HG03095 (cell line): ENCODE results near the gene PEAR1.
"Not testable (repeated sequence)": the region's sequence is repeated elsewhere in the genome, so short reads cannot be mapped to it uniquely, and the experiment has no call there.

Experiments used
- ATAC-seq: cut with Tn5 transposase; IDR thresholded peaks from one replicate; pipeline ENCODE4 v1.9.1; 2021; ENCODE audit warnings: moderate library complexity; ENCODE audit not compliant: unreplicated experiment

Gene PEAR1

DNA sequence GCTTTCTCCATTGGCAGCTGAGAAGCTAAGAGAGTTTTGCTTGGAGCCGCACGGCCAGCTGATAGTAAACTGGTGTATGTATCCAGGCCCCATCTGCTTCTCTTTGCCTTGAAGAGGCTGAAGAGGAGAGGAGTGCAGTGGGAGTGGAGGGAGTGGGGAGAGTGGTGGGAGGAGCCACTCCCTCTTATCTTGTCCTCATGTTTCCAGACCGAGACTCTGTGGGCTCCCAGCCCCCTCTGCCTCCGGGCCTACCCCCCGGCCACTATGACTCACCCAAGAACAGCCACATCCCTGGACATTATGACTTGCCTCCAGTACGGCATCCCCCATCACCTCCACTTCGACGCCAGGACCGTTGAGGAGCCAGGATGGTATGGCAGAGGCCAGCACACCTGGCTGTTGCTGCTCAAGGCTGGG is 20.9 kb downstream of the PEAR1 start:
- ATAC-seq = no peak

DNA sequence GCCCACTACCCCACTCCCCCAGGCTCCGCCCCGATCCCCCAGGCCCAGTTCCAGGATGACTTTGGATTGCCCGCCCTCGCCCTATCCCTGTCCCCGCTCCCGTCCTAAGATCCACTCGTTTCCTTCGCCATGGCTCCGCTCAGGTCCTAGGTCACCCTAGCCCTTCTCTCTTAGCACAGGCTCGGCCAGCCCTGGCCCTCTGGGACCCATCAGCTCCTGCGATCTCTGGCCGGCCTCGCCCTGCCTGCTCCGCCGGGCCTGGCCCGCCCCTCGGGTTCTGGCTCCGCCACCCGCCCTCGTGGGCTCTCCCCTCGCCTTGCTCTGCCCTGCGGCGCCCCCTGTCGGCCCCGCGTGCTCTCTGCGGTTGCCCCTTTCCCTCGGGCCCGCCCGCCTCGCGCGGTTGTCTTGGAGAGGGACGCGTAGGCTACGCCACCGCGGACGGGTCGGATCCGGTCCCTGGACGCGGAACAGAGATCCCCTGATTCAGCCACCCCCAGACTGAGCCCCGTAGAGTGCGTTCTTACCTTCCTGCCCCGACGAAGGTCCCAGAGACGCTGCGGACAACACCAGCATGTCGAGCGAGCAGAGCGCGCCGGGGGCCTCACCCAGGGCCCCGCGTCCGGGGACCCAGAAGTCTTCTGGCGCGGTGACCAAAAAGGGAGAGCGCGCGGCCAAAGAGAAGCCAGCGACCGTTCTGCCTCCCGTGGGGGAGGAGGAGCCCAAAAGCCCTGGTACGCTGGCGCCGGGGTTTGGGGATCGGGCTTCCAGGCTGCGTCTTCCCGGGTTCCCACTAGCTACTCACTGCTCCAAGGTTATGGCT is 26.9 kb downstream of the PEAR1 start, which contains the start of gene LRRC71:
Gene LRRC71, plus strand, starts transcription at position 400 of the 820 bp plus-strand sequence. Its CDS starts 172 bp downstream, at position 572.
- ATAC-seq = no peak

DNA sequence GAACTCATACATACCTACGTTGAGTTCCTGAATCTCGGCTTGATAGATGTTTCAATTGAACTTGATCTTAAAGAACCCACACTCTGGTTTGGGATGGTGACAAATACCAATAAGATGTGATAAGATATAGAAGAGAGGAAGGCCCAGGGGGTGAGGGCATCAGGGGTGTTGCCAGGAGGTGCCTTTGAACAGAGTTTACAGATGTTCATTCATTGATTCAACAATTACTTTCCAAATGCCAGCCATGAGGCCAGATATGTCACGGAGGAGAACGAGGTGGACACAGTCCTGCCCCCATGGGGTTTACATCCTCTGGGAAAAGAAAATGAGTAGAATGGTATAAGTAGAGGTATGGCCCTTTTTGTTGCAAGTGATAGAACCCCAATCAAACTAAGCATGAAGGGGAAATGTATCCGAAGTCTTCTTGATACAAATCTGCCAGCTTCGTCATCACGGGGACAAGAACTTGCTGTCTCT is 27.6 kb downstream of the PEAR1 start:
- no peak for ATAC-seq

DNA sequence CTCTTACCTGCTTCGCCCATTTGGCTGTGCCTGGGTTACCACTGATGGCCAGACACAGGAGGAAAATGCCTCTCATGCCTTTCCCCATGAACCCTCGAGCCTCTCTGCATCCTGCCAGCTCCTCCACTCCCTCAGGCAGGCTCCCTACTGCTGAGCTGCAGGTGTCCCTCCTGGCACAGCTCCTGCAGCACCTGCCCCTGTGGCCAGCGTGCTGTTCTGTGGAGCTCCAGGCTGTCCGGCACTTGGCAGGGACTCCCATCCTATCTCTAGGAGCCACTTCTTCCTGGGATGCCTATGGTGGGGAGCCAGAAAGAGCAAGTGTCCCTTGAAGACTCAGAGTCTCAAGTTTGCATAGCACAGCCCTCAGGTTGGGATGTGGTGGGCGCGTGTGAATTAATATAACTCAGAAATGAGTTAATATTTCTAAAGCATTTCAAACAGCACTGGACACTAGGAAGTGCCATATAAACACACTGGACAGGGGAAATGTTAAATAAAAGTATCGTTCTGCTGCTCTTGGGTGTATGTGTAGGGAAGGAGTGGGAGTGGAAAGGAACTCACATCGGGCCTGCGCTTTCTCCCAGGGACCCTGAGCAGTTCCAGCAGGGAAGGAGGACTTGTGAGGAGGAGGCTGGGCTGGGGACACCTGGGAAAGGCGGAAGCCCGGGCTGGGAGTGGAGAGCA is 29.6 kb downstream of the PEAR1 start:
- ATAC-seq = no peak

DNA sequence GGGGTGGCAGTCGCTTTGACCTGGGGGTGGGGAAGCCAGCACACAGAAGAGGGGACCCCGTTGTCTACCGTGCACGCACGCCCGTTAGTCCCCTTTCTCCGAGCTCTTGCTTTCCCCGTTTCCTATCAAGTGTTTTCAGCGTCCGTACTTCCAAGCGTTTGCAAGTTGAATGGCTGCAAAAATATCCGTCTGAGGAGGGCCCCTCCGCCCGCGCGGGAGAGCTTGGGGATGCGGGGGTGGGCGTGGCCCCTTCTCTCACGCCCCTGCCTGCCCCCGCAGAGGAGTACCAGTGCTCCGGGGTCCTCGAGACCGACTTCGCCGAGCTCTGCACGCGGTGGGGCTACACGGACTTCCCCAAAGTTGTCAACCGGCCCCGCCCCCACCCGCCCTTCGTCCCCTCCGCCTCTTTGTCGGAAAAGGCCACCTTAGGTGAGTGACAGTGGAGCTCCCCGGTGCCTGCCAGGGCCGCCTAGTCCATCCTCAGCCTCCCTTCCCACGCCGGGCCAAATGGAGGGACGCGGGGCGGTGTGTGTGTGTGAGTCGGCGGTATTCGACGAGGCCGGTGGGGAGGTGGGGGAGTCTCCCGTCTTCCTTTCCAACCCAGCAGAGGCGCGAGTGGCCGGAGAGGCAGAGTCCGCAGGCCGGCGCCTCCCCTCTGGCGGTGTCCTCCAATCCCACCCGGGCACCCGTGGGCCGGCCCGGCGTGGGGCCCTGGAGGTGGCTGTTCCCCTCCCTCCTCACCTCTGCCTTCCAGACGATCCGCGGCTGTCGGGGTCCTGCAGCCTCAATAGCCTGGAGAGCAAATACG is 30.4 kb downstream of the PEAR1 start:
- ATAC-seq = no peak

DNA sequence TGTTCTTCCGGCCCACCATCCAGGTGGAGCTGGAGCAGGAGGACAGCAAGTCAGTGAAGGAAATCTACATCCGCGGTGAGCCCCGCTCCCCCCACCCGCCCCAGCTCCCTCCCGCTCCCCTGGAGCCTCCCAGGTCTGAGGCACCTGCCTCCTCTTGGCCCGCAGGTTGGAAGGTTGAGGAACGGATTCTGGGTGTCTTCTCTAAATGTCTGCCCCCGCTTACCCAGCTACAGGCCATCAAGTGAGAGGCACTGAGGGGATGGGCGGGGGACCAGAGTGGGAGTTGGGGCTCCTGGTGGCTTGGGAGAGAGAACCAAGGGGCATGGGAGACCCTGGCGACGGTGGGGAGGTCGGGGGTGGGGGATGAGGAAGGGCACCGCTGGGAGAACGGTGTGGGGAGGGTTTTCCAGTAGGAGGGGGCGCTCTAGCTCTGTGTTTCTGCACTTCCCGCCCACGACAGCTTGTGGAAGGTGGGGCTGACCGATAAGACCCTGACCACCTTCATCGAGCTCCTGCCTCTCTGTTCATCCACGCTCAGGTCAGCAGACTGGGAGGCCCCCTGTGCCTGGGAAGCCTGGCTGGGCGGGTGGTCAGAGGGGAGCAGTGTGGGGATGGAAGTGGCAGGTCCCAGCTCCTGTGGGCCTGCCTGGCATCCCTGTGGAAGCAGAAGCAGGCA is 31.1 kb downstream of the PEAR1 start:
- no peak for ATAC-seq

DNA sequence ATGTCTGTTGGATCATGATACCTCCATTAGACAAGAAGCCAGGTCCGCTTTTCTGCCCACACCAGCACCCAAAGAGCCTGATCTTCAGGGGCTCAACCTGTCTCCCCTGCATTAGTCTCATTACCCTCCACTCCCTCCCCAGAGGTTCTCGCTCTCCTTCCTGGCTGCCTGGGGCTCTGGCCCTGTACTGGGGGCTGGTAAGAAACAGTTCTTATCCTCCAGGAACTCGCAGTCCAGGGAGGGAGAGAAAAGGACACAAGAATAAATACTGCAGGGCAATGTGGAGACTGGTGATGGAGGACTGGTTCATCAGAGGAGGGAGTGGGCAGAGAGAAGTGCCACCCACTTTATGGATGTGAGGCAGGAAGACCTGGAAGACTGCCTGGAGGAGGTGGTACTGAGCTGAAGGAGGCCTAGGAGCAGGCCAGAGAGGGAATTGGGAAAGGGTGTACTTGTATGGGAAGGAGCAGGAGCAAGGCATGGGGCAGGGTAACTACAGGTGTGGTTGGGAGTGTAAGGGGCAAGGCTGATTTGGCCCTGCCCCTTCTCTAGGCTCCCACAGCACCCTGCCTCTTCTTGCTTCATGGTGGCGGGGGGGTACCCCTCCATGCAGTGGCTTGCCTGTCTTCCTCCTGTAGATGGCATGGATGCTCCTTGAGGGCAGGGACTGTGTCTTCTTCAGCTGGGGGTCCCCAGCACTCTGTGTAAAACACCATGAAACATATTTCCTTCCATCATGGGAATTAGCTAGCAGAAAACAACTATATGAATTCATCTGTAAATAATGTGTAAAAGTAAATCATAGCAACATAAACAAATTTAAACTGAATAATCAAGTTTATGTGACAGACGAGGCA is 31.9 kb downstream of the PEAR1 start:
- no peak for ATAC-seq

DNA sequence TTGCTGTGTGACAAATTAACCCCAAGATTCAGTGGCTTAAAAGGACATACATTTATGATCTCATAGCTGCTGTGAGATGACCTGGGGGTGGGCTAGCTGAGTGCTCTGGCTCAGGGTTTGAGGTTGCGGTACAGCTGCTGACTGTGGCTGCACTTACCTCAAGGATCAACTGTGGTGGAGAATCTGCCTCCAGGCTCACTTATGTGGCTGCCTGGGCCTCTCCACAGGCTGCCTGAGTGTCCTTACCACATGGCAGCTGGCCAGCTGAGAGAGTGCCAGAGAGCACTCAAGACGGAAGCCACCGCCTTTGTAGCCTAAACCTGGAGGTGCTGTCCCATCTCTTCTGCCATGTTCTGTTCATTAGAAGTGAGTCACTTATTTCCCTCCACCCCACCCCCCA is 32.7 kb downstream of the PEAR1 start:
- no peak for ATAC-seq

DNA sequence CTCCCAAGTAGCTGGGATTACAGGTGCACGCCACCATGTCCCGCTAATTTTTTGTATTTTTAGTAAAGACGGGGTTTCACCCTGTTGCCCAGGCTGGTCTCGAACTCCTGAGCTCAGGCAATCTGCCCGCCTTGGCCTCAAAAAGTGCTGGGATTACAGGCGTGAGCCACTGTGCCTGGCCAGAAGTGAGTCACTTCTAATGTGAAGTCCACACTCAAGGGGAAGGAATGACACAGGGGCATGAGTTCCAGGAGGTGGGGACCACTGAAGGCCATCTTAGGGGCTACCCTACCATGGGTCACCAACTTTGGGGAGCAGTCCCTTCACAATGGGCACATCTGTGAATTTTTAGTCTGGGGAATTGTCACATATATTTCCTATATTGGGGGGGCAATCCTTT is 33.2 kb downstream of the PEAR1 start:
- ATAC-seq = not testable (repeated sequence)

DNA sequence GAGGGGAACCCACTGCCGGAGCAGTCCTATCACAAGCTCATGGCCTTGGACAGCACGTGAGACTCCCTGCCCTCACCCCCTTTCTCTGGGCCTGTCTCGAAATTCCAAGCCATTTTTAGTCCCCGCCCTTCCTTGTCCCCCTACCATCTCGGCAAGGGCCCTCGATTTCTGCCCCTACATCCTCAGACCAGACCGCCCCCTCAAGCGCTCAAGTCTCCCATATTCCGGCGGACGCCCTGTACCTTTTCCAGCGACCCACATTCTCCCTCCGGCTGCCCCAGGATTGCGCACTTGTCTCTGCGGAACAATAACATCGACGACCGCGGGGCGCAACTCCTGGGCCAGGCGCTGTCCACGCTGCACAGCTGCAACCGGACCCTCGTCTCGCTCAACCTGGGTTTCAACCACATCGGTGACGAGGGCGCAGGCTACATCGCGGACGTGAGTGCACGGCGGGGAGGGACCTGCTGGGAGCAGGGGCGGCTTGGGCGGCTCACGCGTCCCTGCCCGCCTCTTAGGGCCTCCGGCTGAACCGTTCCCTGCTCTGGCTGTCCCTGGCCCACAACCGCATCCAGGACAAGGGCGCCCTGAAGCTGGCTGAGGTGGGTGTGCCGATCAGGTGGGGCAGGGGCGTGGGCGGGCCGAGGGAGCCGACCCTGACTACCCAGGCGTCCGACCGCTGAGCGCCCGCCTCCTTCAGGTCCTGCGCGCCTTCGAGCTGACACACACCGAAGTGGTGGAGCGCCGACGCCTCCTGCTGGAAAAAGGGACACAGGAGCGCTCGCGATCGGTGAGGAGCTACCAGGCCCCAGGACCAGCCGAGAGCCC is 33.9 kb downstream of the PEAR1 start:
- ATAC-seq = no peak

DNA sequence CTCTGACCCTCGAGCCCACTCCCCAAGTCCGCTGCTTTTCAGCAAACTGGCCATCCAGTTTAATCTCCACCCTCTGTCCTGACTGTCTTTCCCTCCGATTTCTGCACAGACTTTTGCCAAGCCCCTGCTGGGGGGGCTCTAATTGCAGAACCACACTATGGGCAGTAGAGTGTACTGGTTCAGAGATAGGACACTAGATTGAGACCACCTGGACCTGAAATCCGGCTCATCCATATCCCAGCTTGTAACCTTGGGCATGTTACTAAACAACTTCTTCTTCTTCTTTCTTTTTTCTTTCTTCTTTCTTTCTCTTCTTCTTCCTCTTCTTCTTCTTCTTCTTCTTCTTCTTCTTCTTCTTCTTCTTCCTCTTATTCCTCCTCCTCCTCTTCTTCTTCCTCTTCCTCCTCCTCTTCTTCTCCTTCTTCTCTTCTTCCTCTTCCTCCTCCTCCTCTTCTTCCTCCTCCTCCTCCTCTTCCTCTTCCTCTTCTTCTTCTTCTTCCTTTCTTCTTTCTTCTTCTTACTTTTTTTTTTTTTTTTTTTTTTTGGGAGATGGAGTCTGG is 34.6 kb downstream of the PEAR1 start:
- ATAC-seq = no peak

DNA sequence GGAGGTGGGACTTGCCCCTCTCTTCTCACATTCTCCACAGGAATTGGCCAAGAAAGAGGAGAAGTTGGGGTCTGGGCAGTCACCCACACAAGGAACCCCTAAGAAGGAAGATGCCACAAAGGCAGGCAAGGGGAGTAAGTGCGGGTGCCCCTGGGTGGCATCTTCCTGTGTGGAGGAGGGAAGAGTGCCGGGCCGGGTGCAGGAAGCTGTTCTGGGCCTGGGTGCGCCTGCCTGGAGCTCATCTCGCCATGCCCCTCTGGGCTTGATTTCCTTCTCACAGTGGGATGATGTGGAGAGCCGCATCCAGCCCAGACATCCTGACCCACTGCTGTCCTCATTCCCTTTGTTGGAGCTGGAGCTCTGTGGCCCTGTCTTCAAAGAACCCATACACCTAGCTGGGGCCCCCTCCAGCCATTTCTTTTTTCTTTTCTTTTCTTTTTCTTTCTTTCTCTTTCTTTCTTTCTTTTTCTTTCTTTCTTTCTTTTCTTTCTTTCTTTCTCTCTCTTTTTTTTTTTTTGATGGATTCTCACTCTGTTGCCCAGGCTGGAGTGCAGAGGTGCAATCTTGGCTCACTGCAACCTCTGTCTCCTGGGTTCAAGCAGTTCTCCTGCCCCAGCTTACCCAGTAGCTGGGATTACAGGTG is 36.2 kb downstream of the PEAR1 start:
- ATAC-seq = no peak

DNA sequence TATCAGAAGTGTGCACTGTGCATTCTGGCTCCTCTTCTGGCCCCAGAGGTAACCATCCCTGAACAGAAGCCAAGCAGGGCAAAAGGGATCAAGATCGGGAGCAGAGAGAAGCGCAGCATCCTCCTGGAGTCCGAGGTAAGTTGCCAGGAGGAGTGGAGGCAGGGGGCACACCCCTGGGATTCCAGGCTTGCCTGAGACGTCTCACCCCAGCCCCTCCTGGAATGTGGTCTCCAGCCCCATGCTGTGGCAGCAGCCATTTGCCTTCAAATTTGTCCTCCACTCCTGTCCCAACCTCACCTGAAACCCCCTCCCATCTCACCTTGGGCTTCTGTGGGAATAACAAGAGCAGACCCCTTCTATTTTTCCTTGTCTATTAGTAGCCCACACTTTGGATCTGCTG is 37.0 kb downstream of the PEAR1 start:
- no peak for ATAC-seq

DNA sequence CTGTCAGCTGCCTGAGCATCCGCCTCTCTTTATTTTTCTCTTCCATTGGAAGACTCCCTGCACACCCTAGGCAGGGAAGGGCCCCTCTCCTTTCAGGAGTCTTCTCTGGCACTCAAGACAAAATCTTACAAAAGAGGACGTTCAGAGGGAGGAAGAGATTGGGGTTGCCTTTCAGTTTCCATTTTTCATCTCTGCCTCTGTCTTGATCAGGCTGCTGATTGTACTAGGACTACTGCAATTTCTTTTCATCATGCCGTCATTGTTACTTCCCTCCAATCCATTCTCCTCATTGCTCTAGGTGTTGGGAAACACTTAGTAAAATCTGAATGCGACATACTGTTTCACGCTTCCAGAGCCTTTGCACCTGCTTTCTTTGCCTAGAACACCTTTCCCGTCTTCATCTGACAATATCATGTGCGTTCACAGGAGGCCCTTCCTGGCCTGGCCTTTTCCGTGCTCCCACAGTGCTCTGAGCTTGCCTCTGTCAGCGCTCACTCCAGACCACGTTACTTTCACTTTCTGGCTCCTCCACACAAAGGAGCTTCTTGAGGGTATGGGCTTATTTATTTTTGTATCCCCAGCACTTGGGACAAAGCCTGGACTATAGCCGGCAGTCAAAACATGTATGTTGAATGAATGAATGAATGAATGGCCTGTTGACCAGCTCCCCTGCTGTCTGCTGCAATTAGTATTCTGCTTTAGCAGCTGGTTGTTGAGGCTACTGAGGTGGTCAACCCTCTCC is 37.9 kb downstream of the PEAR1 start:
- no peak for ATAC-seq

DNA sequence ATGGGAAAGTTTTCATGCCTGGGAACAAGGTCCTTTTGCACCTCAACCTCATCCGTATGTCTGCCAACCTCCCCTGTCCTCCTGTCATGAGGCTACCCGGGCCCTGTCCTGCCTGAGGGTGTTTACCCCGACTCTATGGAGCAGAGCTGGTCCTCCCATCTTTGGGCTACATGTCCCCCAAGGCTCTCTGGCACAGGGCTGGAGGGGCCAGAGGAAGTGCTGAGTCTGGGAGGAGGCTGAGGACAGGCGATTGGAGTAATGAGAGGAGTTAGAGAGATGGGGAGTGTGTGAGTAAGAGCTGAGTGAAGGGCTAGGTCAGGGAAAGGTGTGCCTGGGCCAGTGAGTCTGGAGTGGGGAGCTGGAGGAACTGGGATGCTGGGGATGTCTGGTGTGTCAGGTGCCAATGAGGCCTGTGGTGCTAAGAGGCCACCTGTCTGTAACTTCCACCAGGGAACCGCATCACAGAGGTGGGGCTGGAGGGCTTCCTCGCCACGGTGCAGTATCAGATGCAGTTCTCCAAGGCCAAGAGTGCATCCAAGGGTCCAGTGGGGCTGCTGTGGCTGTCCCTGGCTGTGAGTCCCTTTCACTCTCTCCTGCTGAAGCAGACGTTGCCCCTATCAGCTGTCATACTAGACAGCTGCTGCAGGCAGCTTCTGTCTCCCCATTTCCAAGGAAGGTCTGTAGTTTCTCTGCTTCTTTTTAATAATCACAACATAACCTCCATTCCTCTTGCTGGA is 38.6 kb downstream of the PEAR1 start:
- no peak for ATAC-seq

DNA sequence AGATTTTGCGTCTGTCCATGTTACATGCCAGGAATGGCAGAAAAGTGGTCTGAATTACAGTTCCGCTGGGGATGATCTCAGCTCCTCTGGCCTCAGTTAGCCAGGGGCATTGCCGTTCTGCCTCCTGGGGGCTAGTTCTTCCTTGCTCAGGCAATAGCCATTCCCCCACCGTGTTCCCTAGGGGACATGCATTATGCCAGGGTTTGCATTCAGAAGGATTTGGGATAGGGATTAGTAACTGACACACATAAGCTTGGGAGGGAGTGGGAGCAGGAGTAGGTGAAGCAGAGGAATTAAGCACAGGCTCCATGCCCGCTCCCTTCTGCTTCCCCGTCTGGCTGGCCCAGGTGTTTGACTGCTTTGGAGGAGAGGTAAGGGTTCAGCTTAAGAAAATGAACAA is 39.6 kb downstream of the PEAR1 start:
- no peak for ATAC-seq
